ENCODE data around the gene ACTN4. TPM values are rescaled to one million over a fixed set of nuclear protein-coding genes. Genes with fewer than 3 reads are reported as not detected.

ACTN4 gene
- polyA plus RNA-seq, 6 donors from 2014 or later: 6.8 to 15.8 (median 10.6) TPM

DNA sequence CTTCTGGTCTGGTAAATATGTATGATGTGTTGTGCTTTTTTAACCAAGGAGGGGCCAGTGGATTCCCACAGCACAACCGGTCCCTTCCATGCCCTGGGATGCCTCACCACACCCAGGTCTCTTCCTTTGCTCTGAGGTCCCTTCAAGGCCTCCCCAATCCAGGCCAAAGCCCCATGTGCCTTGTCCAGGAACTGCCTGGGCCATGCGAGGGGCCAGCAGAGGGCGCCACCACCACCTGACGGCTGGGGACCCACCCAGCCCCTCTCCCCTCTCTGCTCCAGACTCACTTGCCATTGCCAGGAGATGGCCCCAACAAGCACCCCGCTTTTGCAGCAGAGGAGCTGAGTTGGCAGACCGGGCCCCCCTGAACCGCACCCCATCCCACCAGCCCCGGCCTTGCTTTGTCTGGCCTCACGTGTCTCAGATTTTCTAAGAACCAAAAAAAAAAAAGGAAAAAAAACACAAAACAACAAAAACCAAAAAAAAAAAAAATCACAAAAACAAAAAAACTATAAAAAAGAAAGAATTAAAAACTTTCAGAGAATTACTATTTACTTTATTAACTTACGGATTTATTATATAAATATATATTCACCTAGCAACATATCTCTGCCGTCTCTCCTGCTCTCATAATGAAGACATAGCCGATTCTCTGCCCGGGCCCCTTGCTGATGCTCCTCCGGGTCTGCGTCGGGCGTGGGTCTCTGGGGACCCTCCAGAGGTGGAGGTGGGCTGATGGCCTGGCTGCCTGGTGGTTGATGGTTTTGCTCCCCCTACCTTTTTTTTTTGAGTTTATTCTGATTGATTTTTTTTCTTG is 82.4 kb downstream of the ACTN4 start:
- H3K9me3 Mint-ChIP-seq: no peaks in the 10 kb centered on the region
- H3K36me3 Mint-ChIP-seq: peaks cover 0 to 11% of the 10 kb centered on the region in 2 donors
- peaks cover 20 to 49% (median 36%) of the 10 kb centered on the region in 3 donors for H3K4me1 Mint-ChIP-seq
- H3K27ac Mint-ChIP-seq: peak overlapping the region in 5 of 6 donors; percentile 72 to 90 (median 86)
- H3K4me3 Mint-ChIP-seq: peak overlapping the region in 1 of 8 donors; percentile 18
- ATAC-seq (ENCODE audit: low read depth in 2 of 2): peak; percentile 89 to 90
- DNase-seq: peak; percentile 79
- H3K27me3 Mint-ChIP-seq: no peaks in the 10 kb centered on the region

DNA sequence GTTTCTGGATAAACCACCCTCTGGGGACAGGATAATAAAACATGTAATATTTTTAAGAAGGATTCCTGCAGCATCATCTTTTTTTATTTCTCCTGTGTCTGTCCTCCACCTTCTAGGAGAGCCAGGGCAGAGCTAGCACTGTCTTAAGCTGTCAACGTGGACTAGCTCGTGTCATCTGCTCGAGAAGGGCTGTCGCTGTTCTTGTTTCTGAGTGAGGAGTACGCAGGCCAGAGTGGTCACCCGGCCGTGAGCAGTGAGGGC is 83.0 kb downstream of the ACTN4 start:
- H3K36me3 Mint-ChIP-seq: peaks cover 0 to 11% of the 10 kb centered on the region in 2 donors
- peaks cover 25 to 54% (median 41%) of the 10 kb centered on the region in 3 donors for H3K4me1 Mint-ChIP-seq
- DNase-seq (no peak), ATAC-seq (ENCODE audit: low read depth in 2 of 2) (no peak)
- no peaks in the 10 kb centered on the region for H3K9me3 Mint-ChIP-seq
- H3K27ac Mint-ChIP-seq: peak overlapping the region in 3 of 6 donors; percentile 72 to 86 (median 76)
- no peaks in the 10 kb centered on the region for H3K27me3 Mint-ChIP-seq
- no peak overlapping the region for H3K4me3 Mint-ChIP-seq

DNA sequence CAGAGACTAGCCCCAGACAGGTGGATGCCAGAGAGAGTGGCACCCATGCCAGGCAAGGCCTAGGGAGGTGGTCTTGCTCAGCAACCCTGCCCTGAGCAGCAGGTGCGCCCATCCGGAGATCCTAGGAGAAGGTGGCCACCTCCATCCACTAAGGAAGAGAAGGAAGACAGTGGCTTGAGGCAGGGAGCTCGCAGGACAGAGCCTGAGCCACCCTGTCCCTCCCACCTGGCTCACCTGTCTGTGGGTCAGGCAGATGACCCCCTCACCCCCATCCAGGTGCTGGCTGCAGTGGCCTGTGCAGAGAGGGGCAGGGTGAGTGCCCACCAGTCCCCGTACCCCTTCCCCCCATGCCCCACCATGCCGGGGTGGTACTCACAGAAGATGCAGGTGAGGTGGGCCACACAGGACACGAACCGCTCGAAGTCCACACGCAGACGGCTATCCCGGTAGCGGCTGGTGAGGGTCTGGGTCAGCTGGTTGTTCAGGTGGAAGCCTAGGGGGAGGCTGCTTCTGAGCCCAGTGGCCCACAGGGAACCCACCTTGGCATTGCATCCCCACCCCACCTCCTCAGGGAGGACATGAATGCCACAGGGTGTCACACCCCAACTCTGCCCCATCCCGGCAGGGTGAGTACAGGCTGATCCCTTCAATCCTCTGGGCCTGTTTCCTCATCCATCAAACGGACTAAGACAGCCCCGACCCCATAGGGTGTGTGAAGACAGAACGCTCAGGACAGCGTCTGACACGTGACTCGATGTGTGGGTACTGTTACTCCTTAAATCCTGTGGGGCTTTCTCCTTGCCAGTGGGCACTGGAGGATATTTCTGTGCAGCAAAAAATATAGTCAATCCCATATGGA is 83.5 kb downstream of the ACTN4 start:
- H3K36me3 Mint-ChIP-seq: peaks cover 0 to 11% of the 10 kb centered on the region in 2 donors
- H3K9me3 Mint-ChIP-seq: no peaks in the 10 kb centered on the region
- ATAC-seq (ENCODE audit: low read depth in 2 of 2) (no peak), DNase-seq (no peak)
- H3K27ac Mint-ChIP-seq: peak overlapping the region in 3 of 6 donors; percentile 11 to 72 (median 24)
- peaks cover 26 to 55% (median 42%) of the 10 kb centered on the region in 3 donors for H3K4me1 Mint-ChIP-seq
- H3K27me3 Mint-ChIP-seq: no peaks in the 10 kb centered on the region
- peak overlapping the region in 1 of 8 donors; percentile 33 for H3K4me3 Mint-ChIP-seq

DNA sequence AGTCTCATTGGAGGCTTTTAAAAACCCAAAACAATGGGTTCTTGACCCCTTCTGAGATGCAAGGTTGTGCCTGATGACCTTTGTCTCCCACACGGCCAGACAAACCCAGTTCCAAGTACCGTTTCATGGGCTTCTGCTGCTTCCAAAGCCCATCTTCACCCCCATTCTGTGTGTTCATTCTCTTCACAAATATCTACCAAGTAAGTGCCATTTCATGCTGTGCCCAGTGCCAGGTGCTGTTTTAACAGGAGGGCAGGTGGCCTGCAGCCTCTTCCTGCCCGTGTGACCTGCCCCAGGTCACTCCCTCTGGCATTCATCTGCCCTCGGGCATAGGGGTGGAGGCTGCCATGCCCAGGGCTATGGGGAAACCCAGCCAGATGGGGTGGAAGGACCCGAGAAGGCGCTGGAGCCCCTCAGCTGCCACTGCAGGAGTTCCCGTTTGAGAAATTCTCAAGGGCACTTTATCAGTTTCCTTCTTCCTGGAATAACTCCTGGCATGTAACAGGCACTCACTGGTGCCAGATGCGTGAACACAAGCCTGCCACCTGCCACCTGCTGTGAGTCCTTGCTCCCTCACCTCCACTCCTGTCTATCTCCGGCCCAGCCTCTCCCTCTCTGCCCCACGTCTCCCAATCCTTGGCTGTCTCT is 84.3 kb downstream of the ACTN4 start:
- Mint-ChIP-seq H3K27ac (peak overlapping the region in 5 of 6 donors; percentile 69 to 97 (median 82)), H3K4me3 (peak overlapping the region in 4 of 8 donors; percentile 33 to 58 (median 38)), H3K9me3 (no peaks in the 10 kb centered on the region), H3K27me3 (no peaks in the 10 kb centered on the region), H3K36me3 (peaks cover 0 to 11% of the 10 kb centered on the region in 2 donors), H3K4me1 (peaks cover 31 to 60% (median 46%) of the 10 kb centered on the region in 3 donors)
- ATAC-seq (ENCODE audit: low read depth in 2 of 2) (no peak), DNase-seq (no peak)

DNA sequence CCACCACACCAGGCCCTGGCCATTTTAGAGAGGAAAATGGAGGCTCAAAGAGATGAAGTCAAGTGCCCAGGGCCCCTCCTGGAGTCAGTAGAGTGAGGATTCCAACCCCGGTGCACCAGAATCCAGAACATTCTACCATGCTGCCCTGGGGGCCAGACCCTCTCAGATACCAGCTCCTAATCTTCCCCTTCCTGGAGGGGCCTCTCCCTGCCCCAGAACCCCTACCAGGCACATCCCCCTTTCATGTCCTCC is 85.7 kb downstream of the ACTN4 start:
- Mint-ChIP-seq H3K9me3 (no peaks in the 10 kb centered on the region), H3K4me1 (peaks cover 43 to 67% (median 53%) of the 10 kb centered on the region in 3 donors), H3K27me3 (no peaks in the 10 kb centered on the region), H3K27ac (peak overlapping the region in 4 of 6 donors; percentile 11 to 97 (median 61)), H3K36me3 (peaks cover 0 to 6% of the 10 kb centered on the region in 2 donors), H3K4me3 (peak overlapping the region in 4 of 8 donors; percentile 53 to 88 (median 71))
- DNase-seq (no peak), ATAC-seq (ENCODE audit: low read depth in 2 of 2) (no peak)

DNA sequence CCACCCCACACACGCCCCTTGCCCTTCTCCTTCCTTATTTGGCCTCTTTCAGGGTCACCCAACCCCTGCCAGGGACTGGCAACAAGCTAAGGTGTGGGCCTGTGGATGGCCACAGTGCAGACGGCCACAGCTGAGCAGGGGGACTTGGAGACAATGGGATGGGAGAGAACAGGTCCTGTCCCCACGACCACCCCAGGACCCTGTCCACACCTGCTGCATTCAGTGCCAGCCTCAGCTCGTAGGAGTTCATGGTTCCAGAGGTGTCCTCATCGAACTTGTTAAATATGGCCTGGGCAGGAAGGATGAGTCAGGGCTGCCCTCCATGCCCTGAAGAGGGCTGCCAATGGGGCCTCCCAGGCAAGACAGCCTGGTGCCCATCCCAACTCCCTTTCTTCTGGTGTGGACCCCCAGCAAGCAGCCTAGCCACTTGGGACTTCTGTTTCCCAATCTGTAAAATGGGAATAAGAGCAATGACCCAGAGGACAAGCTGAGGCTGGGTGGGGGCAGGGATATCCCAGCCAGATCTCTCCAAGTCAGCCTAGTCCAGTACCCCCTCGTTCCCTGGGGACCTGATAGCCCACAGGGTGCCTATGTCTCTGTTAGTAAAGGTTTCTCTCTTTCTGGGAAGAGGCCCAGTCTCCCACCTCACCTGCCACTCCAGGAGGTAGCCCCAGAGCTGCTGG is 86.2 kb downstream of the ACTN4 start:
- ATAC-seq (ENCODE audit: low read depth in 2 of 2) (no peak), DNase-seq (no peak)
- peaks cover 46 to 67% (median 53%) of the 10 kb centered on the region in 3 donors for H3K4me1 Mint-ChIP-seq

DNA sequence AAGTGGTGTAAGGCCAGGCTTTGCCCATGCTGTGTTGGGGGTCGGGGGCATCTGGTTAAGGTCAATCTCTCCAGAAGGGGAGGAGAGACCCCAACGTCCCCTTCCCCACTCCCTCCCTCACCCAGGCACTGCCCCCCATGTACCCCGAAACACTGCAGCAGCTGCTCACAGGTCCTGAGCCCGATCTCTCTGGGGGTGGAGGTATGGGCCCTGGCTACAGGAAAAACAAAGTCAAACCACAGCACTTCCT is 86.7 kb downstream of the ACTN4 start:
- Mint-ChIP-seq H3K9me3 (no peaks in the 10 kb centered on the region), H3K4me3 (peak overlapping the region; percentile 87 to 92 (median 89)), H3K27ac (peak overlapping the region; percentile 72 to 97 (median 89)), H3K4me1 (peaks cover 49 to 70% (median 53%) of the 10 kb centered on the region in 3 donors), H3K27me3 (no peaks in the 10 kb centered on the region), H3K36me3 (no peaks in the 10 kb centered on the region)
- DNase-seq: no peak
- peak; percentile 6 to 18 for ATAC-seq (ENCODE audit: low read depth in 2 of 2)

More for the DNA sequence above, 86.2 kb downstream of the ACTN4 start:
- Mint-ChIP-seq H3K27ac (peak overlapping the region; percentile 72 to 97 (median 89)), H3K36me3 (peaks cover 0 to 1% of the 10 kb centered on the region in 2 donors), H3K9me3 (no peaks in the 10 kb centered on the region), H3K4me3 (peak overlapping the region in 7 of 8 donors; percentile 55 to 92 (median 88)), H3K27me3 (no peaks in the 10 kb centered on the region)

DNA sequence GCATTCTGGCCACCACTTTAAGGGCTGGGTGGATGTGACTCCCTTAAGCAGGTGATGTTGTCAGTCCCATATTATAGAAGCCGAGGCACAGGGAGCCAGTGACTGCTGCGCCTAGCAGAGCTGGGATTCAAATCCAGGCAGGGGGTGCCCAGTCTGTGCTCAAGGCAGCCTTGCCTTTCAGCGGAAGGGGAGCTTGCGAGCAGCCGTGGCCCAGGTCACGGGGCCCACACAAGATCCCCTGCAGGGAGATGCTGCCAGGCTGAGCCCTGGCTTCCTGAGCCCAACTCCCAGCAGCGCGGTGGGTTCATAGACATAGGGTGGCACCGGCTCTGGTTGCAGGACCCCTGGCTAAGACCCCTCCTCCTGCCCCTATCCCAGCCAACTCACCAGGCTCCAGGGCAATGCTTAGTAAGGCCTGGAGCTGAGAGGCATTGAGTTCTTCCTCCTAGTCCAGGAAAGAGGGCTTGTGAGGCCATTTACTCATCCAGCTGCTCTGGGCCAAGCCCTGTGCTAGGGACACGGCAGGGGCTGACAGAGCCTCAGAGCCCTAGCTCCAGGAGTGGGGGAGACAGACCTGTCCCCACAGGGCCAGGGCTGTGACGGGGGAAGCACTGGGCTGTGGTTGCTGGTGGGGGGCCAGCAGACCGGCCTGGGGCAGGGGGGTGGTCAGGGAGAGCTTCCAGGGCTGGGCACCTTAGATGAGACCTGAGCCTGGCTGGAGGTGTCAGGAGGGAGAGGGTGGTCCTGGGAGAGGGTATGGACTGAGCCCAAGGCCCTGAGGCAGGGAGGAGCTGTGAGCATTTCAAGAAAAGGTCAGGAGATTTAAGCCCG is 87.2 kb downstream of the ACTN4 start:
- DNase-seq: peak; percentile 46
- Mint-ChIP-seq H3K36me3 (no peaks in the 10 kb centered on the region), H3K4me3 (peak overlapping the region; percentile 87 to 92 (median 89)), H3K9me3 (no peaks in the 10 kb centered on the region), H3K27me3 (no peaks in the 10 kb centered on the region), H3K4me1 (peaks cover 48 to 72% (median 56%) of the 10 kb centered on the region in 3 donors), H3K27ac (peak overlapping the region; percentile 72 to 97 (median 92))
- peak; percentile 30 to 31 for ATAC-seq (ENCODE audit: low read depth in 2 of 2)

DNA sequence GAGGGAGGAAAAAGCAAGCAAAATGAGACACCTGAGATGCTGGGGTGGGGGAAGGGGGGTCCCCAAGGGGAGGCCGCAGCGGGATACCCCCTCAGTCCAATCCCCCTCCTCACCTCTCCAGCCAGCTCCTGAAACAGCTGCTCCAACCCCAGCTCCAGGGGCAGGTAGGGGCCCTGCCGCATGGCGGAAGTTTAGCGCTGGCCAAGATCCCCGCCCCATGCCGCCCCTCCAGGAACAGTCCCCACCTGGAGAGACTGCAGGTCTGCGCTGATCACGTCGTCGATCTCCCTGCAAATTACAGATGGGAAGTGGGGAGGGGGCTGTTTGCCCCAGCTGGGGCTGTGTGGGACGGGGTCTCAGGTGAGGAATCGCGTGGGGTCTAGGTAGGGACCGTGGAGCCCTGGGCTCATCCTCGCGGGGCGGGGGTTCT is 87.8 kb downstream of the ACTN4 start:
- Mint-ChIP-seq H3K4me1 (peaks cover 48 to 69% (median 56%) of the 10 kb centered on the region in 3 donors), H3K4me3 (peak overlapping the region; percentile 87 to 92 (median 89)), H3K9me3 (no peaks in the 10 kb centered on the region), H3K36me3 (no peaks in the 10 kb centered on the region), H3K27me3 (no peaks in the 10 kb centered on the region), H3K27ac (peak overlapping the region; percentile 79 to 97 (median 90))
- DNase-seq (peak; percentile 45), ATAC-seq (ENCODE audit: low read depth in 2 of 2) (peak; percentile 46 to 47)

DNA sequence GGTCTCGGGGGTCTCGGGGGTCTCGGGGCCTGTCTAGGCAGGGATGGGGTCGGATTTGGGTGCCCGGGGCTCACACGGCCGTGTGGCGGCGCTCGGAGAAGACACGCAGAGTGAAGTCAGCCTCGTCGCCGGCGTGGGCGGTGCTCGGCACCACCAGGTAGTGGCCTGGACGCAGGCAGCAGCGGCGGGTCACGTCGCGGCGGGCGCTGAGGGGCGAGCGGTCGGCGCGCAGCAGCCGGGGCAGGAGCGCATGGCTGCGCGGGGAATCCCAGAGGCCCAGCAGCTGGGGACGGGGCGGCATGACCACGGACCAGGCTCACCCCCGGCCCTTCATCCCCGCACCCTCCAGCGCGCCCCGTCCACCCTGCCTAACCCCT is 88.6 kb downstream of the ACTN4 start:
- ATAC-seq (ENCODE audit: low read depth in 2 of 2): peak; percentile 60 to 65
- Mint-ChIP-seq H3K27ac (peak overlapping the region in 3 of 6 donors; percentile 63 to 78 (median 76)), H3K4me1 (peaks cover 44 to 64% (median 56%) of the 10 kb centered on the region in 3 donors), H3K9me3 (no peaks in the 10 kb centered on the region), H3K4me3 (peak overlapping the region; percentile 62 to 91 (median 84)), H3K36me3 (no peaks in the 10 kb centered on the region), H3K27me3 (no peaks in the 10 kb centered on the region)
- DNase-seq: peak; percentile 60

DNA sequence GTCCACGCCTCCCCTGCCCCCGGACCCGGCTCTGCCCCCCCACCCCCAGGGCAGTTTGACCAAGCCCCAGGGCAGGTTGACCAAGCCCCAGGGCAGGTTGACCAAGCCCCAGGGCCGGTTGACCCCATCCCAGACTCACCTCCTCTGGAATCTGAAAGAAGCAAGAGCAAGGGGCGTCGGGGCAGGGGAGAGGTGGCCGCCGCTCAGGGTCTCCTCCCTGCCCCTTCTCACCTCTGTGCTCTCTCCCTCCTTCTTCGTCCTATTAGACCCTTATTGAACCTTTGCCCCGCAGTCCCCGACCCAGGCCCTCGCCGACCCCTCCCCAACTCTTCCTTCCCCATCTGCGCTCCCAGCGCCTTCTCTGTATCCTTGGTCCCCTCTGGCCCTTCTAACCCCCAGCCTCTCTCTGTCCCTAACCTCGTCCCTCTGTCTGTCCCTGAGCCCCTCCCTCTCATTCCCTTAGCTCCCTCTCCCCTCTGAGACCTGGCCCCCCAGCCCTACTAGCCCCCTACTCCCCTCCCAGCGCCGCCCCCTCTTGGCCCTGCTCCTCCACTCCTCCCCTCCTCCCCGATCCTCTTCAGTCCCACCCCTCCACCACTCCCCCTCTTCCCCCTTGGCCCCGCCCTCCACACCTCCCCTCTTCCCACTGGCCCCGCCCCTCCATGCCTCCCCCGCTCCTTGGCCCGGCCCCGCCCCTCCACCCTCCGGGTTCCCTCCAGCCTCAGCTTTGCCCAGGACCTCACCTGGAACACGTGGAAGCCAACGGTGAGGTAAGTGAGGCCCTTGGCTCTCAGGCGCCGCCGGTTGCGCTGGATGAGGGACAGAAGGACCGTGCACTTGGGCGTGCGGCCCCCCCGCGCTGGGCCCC is 89.2 kb downstream of the ACTN4 start:
- no peaks in the 10 kb centered on the region for H3K36me3 Mint-ChIP-seq
- peaks cover 44 to 62% (median 57%) of the 10 kb centered on the region in 3 donors for H3K4me1 Mint-ChIP-seq
- no peaks in the 10 kb centered on the region for H3K9me3 Mint-ChIP-seq
- DNase-seq (peak; percentile 52), ATAC-seq (ENCODE audit: low read depth in 2 of 2) (peak; percentile 12 to 32)
- H3K27me3 Mint-ChIP-seq: no peaks in the 10 kb centered on the region
- H3K4me3 Mint-ChIP-seq: peak overlapping the region; percentile 73 to 91 (median 86)
- peak overlapping the region in 3 of 6 donors; percentile 56 to 78 (median 63) for H3K27ac Mint-ChIP-seq
